ENCODE measurements around the gene ERICH4. TPM values are rescaled to one million over a fixed set of nuclear protein-coding genes. Genes with fewer than 3 reads are reported as not detected.
A peak's percentile ranks its signal among the peaks of the same experiment; 100 is the strongest.

Gene ERICH4
- total and polyA plus RNA-seq, 9 of the 15 experiments (the other 6 are each of a cell fraction or from before 2014, with no cell fraction given) = not detected

DNA sequence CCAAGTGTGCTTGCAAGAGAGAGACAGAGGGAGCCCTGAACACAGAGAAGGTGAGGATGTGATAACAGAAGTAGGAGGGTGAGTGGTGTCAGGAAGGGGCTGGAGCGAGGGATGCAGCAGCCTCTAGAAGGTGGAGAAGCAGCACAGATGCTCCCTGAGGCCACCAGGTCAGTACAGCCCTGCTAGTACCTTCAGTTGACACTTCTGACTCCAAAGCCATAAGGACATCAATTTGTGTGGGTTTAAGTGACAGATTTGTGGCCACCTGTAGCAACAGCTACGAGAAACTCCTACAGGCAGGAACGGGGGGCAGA lies 6.9 kb downstream of the ERICH4 start:
- Histone ChIP-seq H3K27ac (ENCODE audit: extremely low read depth, low read depth, low read length) (no peak overlapping the region), H3K9me1 (ENCODE audit: control insufficient read depth, insufficient read depth, low read length) (no peaks in the 10 kb centered on the region), H3K36me3 (ENCODE audit: control insufficient read depth, insufficient read depth, low read length) (no peaks in the 10 kb centered on the region), H4K20me1 (replicated peaks; ENCODE audit: control insufficient read depth, insufficient read depth, low read length) (no peaks in the 10 kb centered on the region), H3K9me3 (replicated peaks; ENCODE audit: control insufficient read depth, insufficient read depth, low read depth, low read length) (peaks cover 4% of the 10 kb centered on the region), H3K27me3 (ENCODE audit: control insufficient read depth in 2 of 2, insufficient read depth in 2 of 2, low read length in 2 of 2) (peaks cover 4 to 15% of the 10 kb centered on the region in 2 experiments; a peak in 4 of 5 replicates), H3K79me2 (ENCODE audit: control insufficient read depth, insufficient read depth, low read length) (no peaks in the 10 kb centered on the region), H3K9ac (ENCODE audit: insufficient read depth in 1 of 2, low read depth in 2 of 2, low read length in 2 of 2) (no peak overlapping the region), H3K4me1 (replicated peaks in 1 of 2; ENCODE audit: control insufficient read depth in 2 of 2, insufficient read depth in 2 of 2, low read length in 2 of 2) (peaks cover 0 to 4% of the 10 kb centered on the region in 2 experiments; a peak in 1 of 5 replicates), H3K4me2 (ENCODE audit: insufficient read depth, low read length) (no peak overlapping the region), H2AFZ (ENCODE audit: low read depth, low read length) (no peak overlapping the region), H3K4me3 (no peak overlapping the region)
- POLR2A ChIA-PET = no interaction called here
- intact Hi-C loops (cut with micrococcal nuclease) = loop anchor here (1.0 to 10.0 kb wide), 3 partner anchors 88 to 245 kb away; no protein-coding TSS in a partner anchor
- in situ Hi-C loops (cut with MboI) = loop anchor here (5.0 kb wide), 1 partner anchor 122 kb away; no protein-coding TSS in a partner anchor
- CTCF ChIA-PET (ENCODE audit: low intra/inter-chr PET ratio) = interaction anchor here (0.8 to 2.6 kb wide), 7 partner anchors 88 to 245 kb away, joined by 4 to 14 read pairs (median 8); no protein-coding TSS in a partner anchor
- ATAC-seq (no peak), FAIRE-seq (no peak), DNase-seq (ENCODE audit: extremely low read depth in 1 of 4, low spot score in 3 of 4) (peak in 1 of 4 experiments; percentile 8)
- 13% methylated on average over 3 of the region's 3 CpGs for WGBS (ENCODE audit: insufficient coverage, low coverage, missing lambda C conversion rate)
- BruUV-seq (replicated peaks) = no TSS peak
- TF ChIP-seq PURB (CRISPR knock-in tag; IDR thresholded peaks at IDR 0.05; ENCODE audit: low read depth) (no peak), KLF10 (CRISPR knock-in tag; IDR thresholded peaks at IDR 0.05) (no peak), SMARCA5 (IDR thresholded peaks at IDR 0.05) (no peak), SNRNP70 (optimal IDR thresholded peaks at IDR 0.05; ENCODE audit: low read depth, low read length) (no peak), SOX6 (IDR thresholded peaks at IDR 0.05) (no peak), ETS2 (tag; IDR thresholded peaks at IDR 0.05; ENCODE audit: borderline replicate concordance, poor library complexity, severe bottlenecking) (no peak), HDAC1 (IDR thresholded peaks at IDR 0.05) (no peak), ZNF436 (CRISPR knock-in tag; IDR thresholded peaks at IDR 0.05) (no peak), ELF1 (tag; IDR thresholded peaks at IDR 0.05) (no peak), ARID1B (IDR thresholded peaks at IDR 0.05) (no peak), BACH1 (tag; IDR thresholded peaks at IDR 0.05) (no peak), RBM14 (IDR thresholded peaks at IDR 0.05; ENCODE audit: borderline replicate concordance, insufficient read depth, low read depth, low read length) (no peak), BRD9 (IDR thresholded peaks at IDR 0.05; ENCODE audit: low read depth, partially characterized antibody) (no peak), STAG1 (CRISPR knock-in tag; IDR thresholded peaks at IDR 0.05; ENCODE audit: borderline replicate concordance) (no peak)
- TF ChIP-seq, protein P1, sequence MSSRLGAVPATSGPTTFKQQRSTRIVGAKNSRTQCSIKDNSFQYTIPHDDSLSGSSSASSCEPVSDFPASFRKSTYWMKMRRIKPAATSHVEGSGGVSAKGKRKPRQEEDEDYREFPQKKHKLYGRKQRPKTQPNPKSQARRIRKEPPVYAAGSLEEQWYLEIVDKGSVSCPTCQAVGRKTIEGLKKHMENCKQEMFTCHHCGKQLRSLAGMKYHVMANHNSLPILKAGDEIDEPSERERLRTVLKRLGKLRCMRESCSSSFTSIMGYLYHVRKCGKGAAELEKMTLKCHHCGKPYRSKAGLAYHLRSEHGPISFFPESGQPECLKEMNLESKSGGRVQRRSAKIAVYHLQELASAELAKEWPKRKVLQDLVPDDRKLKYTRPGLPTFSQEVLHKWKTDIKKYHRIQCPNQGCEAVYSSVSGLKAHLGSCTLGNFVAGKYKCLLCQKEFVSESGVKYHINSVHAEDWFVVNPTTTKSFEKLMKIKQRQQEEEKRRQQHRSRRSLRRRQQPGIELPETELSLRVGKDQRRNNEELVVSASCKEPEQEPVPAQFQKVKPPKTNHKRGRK (tag; IDR thresholded peaks at IDR 0.05) = no peak
- TF ChIP-seq, protein P2, sequence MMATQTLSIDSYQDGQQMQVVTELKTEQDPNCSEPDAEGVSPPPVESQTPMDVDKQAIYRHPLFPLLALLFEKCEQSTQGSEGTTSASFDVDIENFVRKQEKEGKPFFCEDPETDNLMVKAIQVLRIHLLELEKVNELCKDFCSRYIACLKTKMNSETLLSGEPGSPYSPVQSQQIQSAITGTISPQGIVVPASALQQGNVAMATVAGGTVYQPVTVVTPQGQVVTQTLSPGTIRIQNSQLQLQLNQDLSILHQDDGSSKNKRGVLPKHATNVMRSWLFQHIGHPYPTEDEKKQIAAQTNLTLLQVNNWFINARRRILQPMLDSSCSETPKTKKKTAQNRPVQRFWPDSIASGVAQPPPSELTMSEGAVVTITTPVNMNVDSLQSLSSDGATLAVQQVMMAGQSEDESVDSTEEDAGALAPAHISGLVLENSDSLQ (IDR thresholded peaks at IDR 0.05) = no peak
- TF ChIP-seq, protein P3, sequence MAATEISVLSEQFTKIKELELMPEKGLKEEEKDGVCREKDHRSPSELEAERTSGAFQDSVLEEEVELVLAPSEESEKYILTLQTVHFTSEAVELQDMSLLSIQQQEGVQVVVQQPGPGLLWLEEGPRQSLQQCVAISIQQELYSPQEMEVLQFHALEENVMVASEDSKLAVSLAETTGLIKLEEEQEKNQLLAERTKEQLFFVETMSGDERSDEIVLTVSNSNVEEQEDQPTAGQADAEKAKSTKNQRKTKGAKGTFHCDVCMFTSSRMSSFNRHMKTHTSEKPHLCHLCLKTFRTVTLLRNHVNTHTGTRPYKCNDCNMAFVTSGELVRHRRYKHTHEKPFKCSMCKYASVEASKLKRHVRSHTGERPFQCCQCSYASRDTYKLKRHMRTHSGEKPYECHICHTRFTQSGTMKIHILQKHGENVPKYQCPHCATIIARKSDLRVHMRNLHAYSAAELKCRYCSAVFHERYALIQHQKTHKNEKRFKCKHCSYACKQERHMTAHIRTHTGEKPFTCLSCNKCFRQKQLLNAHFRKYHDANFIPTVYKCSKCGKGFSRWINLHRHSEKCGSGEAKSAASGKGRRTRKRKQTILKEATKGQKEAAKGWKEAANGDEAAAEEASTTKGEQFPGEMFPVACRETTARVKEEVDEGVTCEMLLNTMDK (IDR thresholded peaks at IDR 0.05; ENCODE audit: borderline replicate concordance, insufficient read depth, low read depth, low read length, poor library complexity, severe bottlenecking) = no peak
- TF ChIP-seq, protein P4, sequence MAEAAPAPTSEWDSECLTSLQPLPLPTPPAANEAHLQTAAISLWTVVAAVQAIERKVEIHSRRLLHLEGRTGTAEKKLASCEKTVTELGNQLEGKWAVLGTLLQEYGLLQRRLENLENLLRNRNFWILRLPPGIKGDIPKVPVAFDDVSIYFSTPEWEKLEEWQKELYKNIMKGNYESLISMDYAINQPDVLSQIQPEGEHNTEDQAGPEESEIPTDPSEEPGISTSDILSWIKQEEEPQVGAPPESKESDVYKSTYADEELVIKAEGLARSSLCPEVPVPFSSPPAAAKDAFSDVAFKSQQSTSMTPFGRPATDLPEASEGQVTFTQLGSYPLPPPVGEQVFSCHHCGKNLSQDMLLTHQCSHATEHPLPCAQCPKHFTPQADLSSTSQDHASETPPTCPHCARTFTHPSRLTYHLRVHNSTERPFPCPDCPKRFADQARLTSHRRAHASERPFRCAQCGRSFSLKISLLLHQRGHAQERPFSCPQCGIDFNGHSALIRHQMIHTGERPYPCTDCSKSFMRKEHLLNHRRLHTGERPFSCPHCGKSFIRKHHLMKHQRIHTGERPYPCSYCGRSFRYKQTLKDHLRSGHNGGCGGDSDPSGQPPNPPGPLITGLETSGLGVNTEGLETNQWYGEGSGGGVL (CRISPR knock-in tag; IDR thresholded peaks at IDR 0.05) = no peak
